Activated T-helper 17 cell treated with anti-CD3 and anti-CD28 coated beads, Interleukin-2, amount 50 U/mL, for 72 hours (primary cell): ENCODE results near the gene BSCL2. TPM values are rescaled to one million over a fixed set of nuclear protein-coding genes. Genes with fewer than 3 reads are reported as not detected.

ENCODE experiments used
- ATAC-seq: fragments of 150-1000 bp; cut with Tn5 transposase; replicated peaks from 2 replicates; pipeline ENCODE4 v1.10.0; 2021; ENCODE audit warnings: mild to moderate bottlenecking, moderate library complexity
- H3K27ac Mint-ChIP-seq: one replicate; pipeline ENCODE4 v1.8.0; 2022; ENCODE audit warnings: mixed read lengths
- H3K27me3 Mint-ChIP-seq: one replicate; pipeline ENCODE4 v1.8.0; 2022; ENCODE audit warnings: mixed read lengths
- H3K36me3 Mint-ChIP-seq: one replicate; pipeline ENCODE4 v1.8.0; 2022; ENCODE audit warnings: low read depth, mild to moderate bottlenecking, mixed read lengths
- H3K4me1 Mint-ChIP-seq: one replicate; pipeline ENCODE4 v1.8.0; 2022; ENCODE audit warnings: mixed read lengths
- H3K4me3 Mint-ChIP-seq: one replicate; pipeline ENCODE4 v1.8.0; 2022; ENCODE audit warnings: mild to moderate bottlenecking, mixed read lengths
- H3K9me3 Mint-ChIP-seq: one replicate; pipeline ENCODE4 v1.8.0; 2022; ENCODE audit warnings: mixed read lengths
- total RNA-seq, 2 donors: library from RNA; stranded (reverse); gene quantifications; one replicate each; pipeline ENCODE4 v1.2.3, GENCODE V29; 2022

Gene BSCL2
- total RNA-seq, 2 donors from 2014 or later: 31.1 to 39.2 TPM

DNA sequence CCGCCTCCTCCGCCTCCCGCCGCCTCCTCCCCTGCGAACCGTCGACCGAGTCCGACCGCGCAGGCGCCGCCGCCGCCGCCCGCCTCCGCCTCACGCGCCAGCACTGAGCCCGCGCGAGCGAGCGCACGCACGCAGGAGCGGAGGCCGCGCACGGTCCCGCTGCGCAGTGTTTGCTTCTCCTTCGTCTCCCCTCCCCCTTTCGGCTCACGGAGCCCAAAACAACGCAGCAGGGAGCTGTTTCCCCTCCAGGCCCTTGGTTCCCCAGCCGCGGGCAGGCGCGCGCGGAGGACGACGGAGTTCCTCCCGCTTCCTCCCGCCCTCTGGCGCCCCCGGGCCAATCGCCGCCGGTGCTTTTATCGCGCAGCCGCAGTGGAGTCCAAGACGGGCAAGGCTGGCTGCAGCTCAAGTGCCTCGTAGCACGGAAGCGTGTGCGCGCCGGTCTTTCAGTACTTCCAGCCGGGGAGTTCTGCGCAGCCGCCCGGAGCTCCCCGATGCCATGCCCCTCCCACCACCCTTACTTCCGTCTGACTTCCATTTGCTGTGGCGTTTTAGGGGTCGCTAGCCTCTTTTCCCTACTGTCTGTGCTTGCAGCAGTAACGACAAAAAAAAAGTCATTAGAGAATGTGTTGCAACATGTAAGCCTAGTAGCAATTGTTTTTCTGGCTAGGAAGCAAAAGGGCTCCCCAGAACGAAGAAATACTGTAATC, 20.1 kb upstream of the BSCL2 start, which contains the start of gene HNRNPUL2:
TSS of gene HNRNPUL2 (minus strand) at position 293 of the 707 bp plus-strand sequence. CDS start 301 bp downstream, outside the sequence.
- H3K4me1 Mint-ChIP-seq: peaks cover 15% of the 10 kb centered on the region
- peak within 1 kb of the TSS; percentile 95 for H3K4me3 Mint-ChIP-seq
- peaks cover 92% of the 10 kb centered on the region for H3K36me3 Mint-ChIP-seq
- peak within 1 kb of the TSS; percentile 97 for H3K27ac Mint-ChIP-seq
- H3K27me3 Mint-ChIP-seq: no peaks in the 10 kb centered on the region
- peak; percentile 87 for ATAC-seq
- H3K9me3 Mint-ChIP-seq: no peaks in the 10 kb centered on the region

DNA sequence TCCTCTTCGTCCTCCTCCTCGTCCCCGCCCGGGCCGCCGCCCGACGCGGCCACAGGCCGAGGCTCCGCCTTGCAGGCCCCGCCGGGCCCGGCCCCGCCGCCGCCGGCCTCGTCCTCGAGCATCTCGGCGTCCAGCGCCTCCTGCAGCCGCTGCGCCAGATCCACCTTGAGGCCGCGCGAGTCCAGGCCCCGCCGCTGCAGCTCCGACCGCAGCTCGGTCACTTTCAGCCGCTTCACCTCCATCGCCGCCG, 19.6 kb upstream of the BSCL2 start:
- H3K36me3 Mint-ChIP-seq: peaks cover 93% of the 10 kb centered on the region
- no peaks in the 10 kb centered on the region for H3K27me3 Mint-ChIP-seq
- peak overlapping the region; percentile 97 for H3K27ac Mint-ChIP-seq
- peak overlapping the region; percentile 95 for H3K4me3 Mint-ChIP-seq
- H3K4me1 Mint-ChIP-seq: peaks cover 20% of the 10 kb centered on the region
- ATAC-seq: peak; percentile 3
- H3K9me3 Mint-ChIP-seq: no peaks in the 10 kb centered on the region

DNA sequence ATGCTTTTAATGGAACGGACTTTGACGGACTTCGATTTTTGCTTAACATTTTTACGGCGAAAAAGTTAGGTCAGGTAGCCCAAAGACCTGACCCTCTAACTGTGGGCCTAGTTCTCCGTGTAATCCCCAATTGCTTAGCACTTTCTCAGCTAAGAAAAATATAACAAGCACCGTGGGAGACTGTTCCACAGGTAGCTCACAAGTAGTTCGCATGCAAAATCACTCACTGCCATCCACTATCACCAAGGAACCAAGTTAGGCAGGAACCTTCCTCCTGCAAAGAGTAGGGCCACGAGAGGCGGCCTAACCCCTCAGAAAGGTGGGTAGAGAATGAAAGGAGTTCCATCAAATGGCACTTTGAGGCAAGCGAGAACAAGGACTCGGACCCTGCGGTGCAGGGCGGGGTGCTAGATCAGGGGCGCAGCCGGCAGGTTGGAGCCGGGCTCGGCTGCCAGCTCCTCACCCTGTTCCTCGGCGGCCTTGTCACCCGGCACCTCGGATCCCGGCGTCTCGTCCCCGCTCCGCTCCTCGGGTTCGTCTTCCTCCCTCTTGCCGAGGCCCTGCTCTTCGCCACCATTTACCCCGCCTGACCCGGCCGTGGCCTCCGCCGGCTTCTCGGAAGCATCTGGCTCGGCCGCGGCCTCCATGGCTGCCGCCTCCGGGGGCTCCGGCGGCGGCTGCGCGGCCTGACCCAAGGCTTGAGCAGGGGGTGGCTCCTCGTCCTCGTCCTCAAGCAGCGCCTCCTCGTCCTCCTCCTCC, 19.1 kb upstream of the BSCL2 start:
- Mint-ChIP-seq H3K27me3 (no peaks in the 10 kb centered on the region), H3K36me3 (peaks cover 93% of the 10 kb centered on the region), H3K4me3 (peak overlapping the region; percentile 95), H3K4me1 (peaks cover 20% of the 10 kb centered on the region), H3K27ac (peak overlapping the region; percentile 87), H3K9me3 (no peaks in the 10 kb centered on the region)
- no peak for ATAC-seq

DNA sequence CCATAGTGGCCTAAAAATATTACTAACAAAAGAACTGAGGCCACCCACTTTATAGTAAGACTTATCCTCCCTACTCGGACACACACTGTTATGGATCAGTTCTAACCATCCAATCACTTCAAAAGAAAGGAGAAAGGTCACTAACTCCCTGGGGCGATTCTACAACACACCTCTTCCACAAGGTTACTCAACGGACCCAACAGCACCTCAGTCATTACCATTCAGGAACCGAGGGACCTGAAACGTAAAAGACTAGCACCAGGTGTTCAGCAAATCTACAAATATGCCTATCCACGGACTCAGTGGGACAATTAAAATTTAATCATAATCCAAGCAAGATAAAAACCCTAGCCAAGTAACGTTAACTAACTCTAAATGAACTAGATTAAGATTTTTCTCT, 18.4 kb upstream of the BSCL2 start:
- Mint-ChIP-seq H3K4me3 (peak overlapping the region; percentile 95), H3K4me1 (peaks cover 20% of the 10 kb centered on the region), H3K9me3 (no peaks in the 10 kb centered on the region), H3K27ac (peak overlapping the region; percentile 87), H3K27me3 (no peaks in the 10 kb centered on the region), H3K36me3 (peaks cover 93% of the 10 kb centered on the region)
- ATAC-seq: no peak

DNA sequence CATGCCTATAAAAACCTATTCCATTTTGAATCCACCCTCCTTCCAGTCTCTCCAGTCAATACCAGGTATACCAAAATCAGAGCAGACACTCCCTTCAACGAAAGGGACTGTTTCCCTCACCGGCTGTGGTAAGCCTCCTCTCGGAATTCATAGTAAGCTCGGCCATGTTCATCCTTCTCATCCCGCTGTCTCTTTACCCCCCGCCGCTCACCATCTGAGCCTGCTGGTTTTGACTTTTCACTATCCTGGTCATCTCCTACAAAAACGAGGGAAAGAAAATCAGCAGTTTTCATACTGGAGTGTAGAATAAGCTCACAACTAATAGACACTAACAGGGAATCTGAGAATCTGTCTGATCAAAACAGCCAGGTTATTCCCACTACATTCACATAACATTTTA, 16.9 kb upstream of the BSCL2 start:
- H3K27ac Mint-ChIP-seq: peak overlapping the region; percentile 87
- H3K9me3 Mint-ChIP-seq: no peaks in the 10 kb centered on the region
- H3K4me3 Mint-ChIP-seq: peak overlapping the region; percentile 95
- H3K36me3 Mint-ChIP-seq: peaks cover 98% of the 10 kb centered on the region
- ATAC-seq: no peak
- H3K4me1 Mint-ChIP-seq: peaks cover 30% of the 10 kb centered on the region
- no peaks in the 10 kb centered on the region for H3K27me3 Mint-ChIP-seq

DNA sequence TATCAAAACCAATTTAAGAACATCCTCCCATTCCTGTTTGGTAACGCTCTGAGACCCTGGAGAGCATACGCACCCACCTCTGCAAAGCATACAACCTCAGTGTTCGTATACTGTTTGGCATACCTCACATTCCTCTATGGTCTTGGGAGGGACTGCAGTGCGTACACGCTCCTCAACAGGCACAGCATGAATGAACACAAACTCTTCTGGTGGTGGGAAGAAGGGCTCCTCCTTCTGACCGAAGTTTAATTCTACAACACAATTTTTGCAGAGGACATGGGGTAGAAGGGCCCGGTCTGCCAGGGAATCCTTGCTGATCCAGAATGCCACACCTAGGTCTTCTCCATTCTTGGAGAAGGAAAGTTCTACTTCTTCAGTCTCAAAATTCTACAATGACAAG, 14.8 kb upstream of the BSCL2 start:
- no peaks in the 10 kb centered on the region for H3K27me3 Mint-ChIP-seq
- H3K27ac Mint-ChIP-seq: no peak overlapping the region
- ATAC-seq: no peak
- H3K4me1 Mint-ChIP-seq: peaks cover 37% of the 10 kb centered on the region
- H3K9me3 Mint-ChIP-seq: no peaks in the 10 kb centered on the region
- no peak overlapping the region for H3K4me3 Mint-ChIP-seq
- peaks cover 98% of the 10 kb centered on the region for H3K36me3 Mint-ChIP-seq

DNA sequence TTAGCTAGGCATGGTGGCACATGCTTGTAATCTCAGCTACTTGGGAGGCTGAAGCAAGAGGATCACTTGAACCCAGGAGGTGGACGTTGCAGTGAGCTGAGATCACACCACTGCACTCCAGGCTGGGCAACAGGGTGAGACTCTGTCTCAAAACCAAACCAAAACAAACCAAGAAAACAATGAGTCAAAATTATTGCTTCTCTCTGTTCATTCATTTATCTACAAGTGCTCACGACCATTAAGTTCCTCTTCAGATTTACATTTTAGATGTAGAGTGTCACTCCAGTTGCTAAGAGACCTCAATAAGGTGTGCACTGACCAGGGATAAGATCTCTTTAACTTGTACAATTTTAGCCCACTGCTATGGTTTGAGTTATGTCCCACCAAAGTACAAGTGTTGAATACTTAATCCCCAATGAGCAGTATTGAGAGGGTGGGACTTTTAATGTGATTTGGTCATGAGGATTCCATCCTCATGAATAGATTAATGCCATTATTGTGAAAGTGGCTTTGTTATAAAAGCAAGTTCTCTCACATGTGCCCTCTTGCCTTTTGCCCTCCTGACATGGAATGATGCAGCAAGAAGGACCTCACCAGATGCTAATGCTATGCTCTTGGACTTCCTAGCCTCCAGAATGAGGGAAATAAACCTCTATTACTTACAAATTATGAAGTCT, 12.2 kb upstream of the BSCL2 start:
- H3K4me1 Mint-ChIP-seq: peaks cover 48% of the 10 kb centered on the region
- H3K9me3 Mint-ChIP-seq: no peaks in the 10 kb centered on the region
- H3K4me3 Mint-ChIP-seq: no peak overlapping the region
- H3K27ac Mint-ChIP-seq: peak overlapping the region; percentile 26
- H3K27me3 Mint-ChIP-seq: no peaks in the 10 kb centered on the region
- H3K36me3 Mint-ChIP-seq: peaks cover 100% of the 10 kb centered on the region
- peak; percentile 75 for ATAC-seq

DNA sequence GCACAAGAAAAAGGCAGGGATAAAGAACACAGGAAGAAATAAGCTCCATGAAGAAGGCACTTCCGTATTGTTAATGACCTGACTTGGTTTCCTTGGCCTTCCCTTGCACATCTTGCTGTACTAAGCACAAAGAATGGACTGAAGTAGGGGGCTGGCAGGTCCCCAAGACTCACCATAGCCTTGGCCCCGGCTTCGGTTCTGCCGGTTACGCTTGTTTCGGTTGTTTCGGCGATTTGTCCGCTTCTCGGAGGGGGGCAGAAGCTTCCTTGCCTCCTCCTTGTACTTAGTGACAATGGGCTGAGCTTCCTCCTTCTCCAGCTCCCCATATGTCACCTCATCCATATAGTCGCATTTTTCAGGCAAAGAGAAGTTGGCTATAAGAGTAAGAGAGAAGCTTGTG, 9.6 kb upstream of the BSCL2 start:
- no peaks in the 10 kb centered on the region for H3K9me3 Mint-ChIP-seq
- peak overlapping the region; percentile 46 for H3K27ac Mint-ChIP-seq
- peaks cover 50% of the 10 kb centered on the region for H3K4me1 Mint-ChIP-seq
- no peak overlapping the region for H3K4me3 Mint-ChIP-seq
- no peaks in the 10 kb centered on the region for H3K27me3 Mint-ChIP-seq
- ATAC-seq: no peak
- peaks cover 100% of the 10 kb centered on the region for H3K36me3 Mint-ChIP-seq

DNA sequence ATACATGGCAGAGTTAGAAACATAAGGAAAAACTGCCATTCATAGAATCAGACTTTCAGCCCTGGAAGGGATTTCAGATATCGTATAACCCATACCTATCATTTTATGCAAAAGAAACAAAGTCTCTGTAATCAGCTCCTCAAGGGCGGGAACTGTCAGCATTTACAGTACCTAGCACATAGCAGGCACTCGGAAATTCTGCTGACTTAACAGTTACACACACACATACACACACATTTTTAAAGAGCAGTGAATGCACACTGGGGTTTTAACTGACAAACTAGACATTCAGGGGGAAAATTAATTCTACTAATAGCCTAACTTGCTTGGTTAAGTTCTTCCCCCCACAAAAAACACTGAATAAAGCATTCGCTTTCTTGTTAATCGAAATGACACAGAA, 9.0 kb upstream of the BSCL2 start:
- peaks cover 50% of the 10 kb centered on the region for H3K4me1 Mint-ChIP-seq
- ATAC-seq: no peak
- H3K27me3 Mint-ChIP-seq: no peaks in the 10 kb centered on the region
- no peaks in the 10 kb centered on the region for H3K9me3 Mint-ChIP-seq
- H3K4me3 Mint-ChIP-seq: no peak overlapping the region
- H3K36me3 Mint-ChIP-seq: peaks cover 100% of the 10 kb centered on the region
- H3K27ac Mint-ChIP-seq: peak overlapping the region; percentile 72

DNA sequence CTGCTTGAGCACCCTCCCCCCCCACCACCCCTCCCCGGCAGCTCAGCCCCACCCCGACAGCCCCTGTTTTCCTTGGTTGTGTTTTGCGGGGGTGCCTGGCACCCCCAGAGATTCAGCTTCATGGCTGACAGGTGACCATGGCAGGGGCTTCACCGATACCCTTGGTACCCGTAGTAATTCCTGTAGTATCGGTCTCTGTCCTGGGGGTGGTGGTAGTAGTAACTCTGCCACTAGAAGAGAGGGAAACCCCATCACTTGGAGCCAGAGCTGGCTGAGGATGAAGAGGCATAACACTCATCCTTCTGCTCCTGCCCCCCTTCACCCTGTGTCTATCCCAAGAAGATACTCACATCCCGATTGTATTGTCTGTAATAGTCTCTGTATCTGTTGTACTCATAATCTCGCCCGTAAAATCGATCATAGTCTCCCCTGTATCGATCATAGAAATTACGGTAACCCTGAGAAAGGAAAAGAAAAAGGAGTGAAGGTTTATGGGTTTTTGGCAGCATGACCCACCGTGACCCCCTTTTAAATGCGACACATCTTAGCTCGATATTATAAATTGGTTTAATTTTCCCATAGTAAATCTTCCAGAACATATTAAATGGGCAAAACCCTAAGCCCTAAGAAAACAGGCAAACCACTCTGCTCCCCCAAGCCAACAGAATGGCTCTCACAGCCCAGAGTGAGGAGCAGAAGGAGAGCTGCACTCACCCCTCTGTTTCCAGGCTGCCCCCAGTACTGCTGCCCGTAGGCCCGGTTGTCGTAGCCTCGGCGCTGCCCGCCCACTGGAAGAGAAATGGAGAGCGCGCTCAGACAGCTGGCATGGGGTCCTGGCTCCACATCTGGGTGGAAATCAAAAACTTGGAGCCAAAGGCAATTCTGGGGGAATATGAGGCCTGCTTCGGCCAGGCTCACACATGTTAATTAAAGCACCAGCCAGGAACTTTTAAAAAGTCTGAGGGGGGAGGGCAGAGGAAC, 8.2 kb upstream of the BSCL2 start:
- H3K36me3 Mint-ChIP-seq: peaks cover 100% of the 10 kb centered on the region
- ATAC-seq: no peak
- no peaks in the 10 kb centered on the region for H3K27me3 Mint-ChIP-seq
- no peaks in the 10 kb centered on the region for H3K9me3 Mint-ChIP-seq
- H3K27ac Mint-ChIP-seq: peak overlapping the region; percentile 72
- H3K4me1 Mint-ChIP-seq: peaks cover 50% of the 10 kb centered on the region
- no peak overlapping the region for H3K4me3 Mint-ChIP-seq

DNA sequence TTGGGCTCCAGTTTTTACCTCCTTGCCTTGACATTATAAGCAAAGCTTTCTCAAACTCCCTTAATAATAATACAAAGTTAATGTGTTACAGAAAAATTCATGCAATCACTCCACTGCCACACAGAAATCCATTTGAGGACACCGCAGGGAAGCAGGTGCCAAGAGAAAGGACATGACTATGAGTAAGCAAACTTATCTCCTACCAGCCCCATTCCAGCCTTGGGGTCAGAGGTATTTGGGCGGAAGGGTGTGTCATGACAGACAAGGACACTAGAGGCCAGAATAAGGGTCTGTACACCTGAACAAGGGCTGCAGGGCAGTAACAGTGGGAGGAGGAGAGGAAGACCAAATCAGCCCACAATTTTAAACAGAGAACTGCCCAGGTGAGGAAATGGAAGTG, 6.1 kb upstream of the BSCL2 start:
- Mint-ChIP-seq H3K27me3 (no peaks in the 10 kb centered on the region), H3K4me3 (peak overlapping the region; percentile 59), H3K27ac (peak overlapping the region; percentile 72), H3K9me3 (no peaks in the 10 kb centered on the region), H3K36me3 (peaks cover 97% of the 10 kb centered on the region), H3K4me1 (peaks cover 46% of the 10 kb centered on the region)
- ATAC-seq: no peak

DNA sequence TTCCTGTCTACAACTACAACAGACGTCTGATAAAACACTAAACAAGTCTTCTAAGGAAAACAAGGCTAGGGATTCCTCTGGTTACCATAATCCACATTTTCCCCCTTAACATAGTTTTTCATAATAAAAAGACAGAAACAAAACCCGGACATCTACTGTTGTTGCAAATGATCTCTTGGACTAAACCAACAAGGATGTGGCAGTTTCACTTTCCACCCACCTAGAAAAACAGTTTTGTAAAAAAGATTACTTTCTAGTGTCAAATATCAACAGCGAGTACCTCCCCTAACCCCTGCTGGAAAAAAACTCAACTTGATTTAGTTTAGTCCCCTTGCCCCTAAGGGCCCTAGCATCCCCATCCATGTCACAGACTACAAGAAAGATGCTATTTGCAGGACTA, 5.6 kb upstream of the BSCL2 start:
- ATAC-seq: no peak
- H3K9me3 Mint-ChIP-seq: no peaks in the 10 kb centered on the region
- H3K4me3 Mint-ChIP-seq: peak overlapping the region; percentile 59
- no peaks in the 10 kb centered on the region for H3K27me3 Mint-ChIP-seq
- peak overlapping the region; percentile 72 for H3K27ac Mint-ChIP-seq
- H3K4me1 Mint-ChIP-seq: peaks cover 42% of the 10 kb centered on the region
- H3K36me3 Mint-ChIP-seq: peaks cover 95% of the 10 kb centered on the region

DNA sequence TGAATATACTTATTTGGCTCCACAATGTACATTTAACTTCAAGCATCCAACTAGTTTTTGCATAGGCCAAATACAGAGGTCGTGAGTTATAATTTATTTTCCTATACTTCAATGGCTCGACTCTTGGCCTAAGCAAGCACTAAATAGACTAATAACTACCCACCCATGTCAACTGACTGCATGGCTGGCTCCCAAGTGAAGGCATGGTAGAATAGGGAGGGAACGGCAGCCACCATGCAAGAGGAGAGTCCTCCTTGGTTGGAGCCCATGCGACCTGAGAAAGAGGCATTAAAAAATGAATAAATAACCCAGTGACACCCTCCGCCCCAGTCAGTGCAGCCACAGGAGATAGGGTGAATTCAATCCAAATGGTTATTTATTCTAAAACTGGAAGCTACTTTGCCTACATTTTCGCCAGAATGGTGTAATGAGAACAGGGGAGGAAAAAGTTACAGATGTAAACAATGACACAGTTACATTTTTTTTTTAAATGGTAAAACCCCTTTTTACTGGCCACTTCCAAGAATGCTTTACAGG, 5.1 kb upstream of the BSCL2 start:
- Mint-ChIP-seq H3K4me3 (peak overlapping the region; percentile 59), H3K9me3 (no peaks in the 10 kb centered on the region)

DNA sequence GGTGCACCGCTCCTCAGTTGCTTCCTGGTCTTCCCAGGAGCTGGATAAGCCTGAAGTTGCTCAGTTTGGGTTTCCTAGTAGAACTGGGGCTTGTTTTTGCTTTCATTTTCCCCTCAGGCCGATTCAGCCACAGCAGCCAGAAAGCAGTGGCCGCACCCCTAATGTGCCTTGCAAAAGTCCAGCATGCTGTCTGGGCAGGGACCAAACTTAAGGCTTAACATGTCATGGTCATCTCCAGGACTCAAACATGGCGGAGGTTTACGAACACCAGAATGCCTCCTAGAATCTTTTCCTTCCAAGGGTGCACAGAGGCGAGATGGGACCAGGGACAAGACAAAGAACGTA, 2.7 kb upstream of the BSCL2 start:
- peak overlapping the region; percentile 97 for H3K4me3 Mint-ChIP-seq
- no peak for ATAC-seq
- H3K36me3 Mint-ChIP-seq: peaks cover 69% of the 10 kb centered on the region
- H3K4me1 Mint-ChIP-seq: peaks cover 49% of the 10 kb centered on the region
- no peaks in the 10 kb centered on the region for H3K27me3 Mint-ChIP-seq
- peak overlapping the region; percentile 97 for H3K27ac Mint-ChIP-seq
- H3K9me3 Mint-ChIP-seq: no peaks in the 10 kb centered on the region

More for the DNA sequence above, 5.1 kb upstream of the BSCL2 start:
- peaks cover 92% of the 10 kb centered on the region for H3K36me3 Mint-ChIP-seq
- H3K27ac Mint-ChIP-seq: peak overlapping the region; percentile 72
- no peak for ATAC-seq
- H3K4me1 Mint-ChIP-seq: peaks cover 40% of the 10 kb centered on the region
- no peaks in the 10 kb centered on the region for H3K27me3 Mint-ChIP-seq
